Measurements from ENCODE around the gene SIT1.

SIT1 gene

DNA sequence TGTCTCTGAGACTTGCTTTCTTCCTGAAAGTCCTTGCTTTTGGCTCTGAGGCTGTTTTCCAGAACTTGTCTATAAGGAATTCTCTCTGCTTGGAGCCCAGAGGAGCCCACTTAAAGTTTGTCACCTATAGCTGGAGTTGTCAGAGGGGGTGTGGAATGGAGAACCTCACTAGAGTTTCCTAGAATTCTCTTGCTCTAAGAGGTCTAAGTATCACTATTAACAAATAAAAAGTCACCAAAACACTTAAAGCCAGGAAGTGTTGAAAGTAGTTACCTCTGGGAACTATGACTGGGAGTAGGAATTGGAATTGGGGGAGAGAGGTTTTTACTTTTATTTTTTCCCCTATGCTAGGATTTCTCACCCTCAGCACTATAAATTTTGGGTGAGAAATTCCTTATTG lies 15.0 kb downstream of the SIT1 start:
- Histone ChIP-seq H3K9me3 (ENCODE audit: control insufficient read depth, insufficient read depth, low read length) (no peaks in the 10 kb centered on the region), H3K27ac (ENCODE audit: low read depth, low read length) (no peak overlapping the region), H3K36me3 (ENCODE audit: control insufficient read depth, insufficient read depth, low read length) (no peaks in the 10 kb centered on the region), H3K27me3 (ENCODE audit: control insufficient read depth, insufficient read depth, low read length) (no peaks in the 10 kb centered on the region), H3K4me1 (ENCODE audit: control insufficient read depth, insufficient read depth, low read length) (no peaks in the 10 kb centered on the region), H3K9ac (ENCODE audit: low read depth, low read length) (no peak overlapping the region), H3K4me3 (ENCODE audit: low read depth, low read length) (no peak overlapping the region)

DNA sequence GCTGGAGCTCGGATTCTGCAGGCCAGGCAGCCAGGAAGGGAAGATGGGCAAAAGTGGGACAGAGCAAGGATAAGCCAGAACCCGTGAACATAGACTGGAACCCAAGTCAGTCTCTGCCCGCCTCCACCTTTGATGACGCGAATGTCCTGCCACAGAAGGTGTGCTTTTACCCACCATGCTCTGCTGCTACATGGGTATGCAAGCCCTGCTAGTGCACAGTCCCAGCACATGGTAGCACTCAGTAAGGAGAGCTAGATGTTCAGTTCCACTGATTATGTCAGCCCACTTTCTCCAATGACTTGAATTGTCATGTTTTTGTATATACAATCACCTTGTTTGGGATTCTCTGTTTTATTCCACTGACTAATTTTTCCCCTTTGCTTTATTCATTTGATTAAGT lies 21.1 kb downstream of the SIT1 start:
- H3K9ac ChIP-seq (ENCODE audit: low read depth, low read length) = no peak overlapping the region
- no peak overlapping the region for H3K4me3 ChIP-seq (ENCODE audit: low read depth, low read length)
- no peaks in the 10 kb centered on the region for H3K4me1 ChIP-seq (ENCODE audit: control insufficient read depth, insufficient read depth, low read length)
- H3K27ac ChIP-seq (ENCODE audit: low read depth, low read length) = no peak overlapping the region
- H3K27me3 ChIP-seq (ENCODE audit: control insufficient read depth, insufficient read depth, low read length) = no peaks in the 10 kb centered on the region
- H3K36me3 ChIP-seq (ENCODE audit: control insufficient read depth, insufficient read depth, low read length) = no peaks in the 10 kb centered on the region
- no peaks in the 10 kb centered on the region for H3K9me3 ChIP-seq (ENCODE audit: control insufficient read depth, insufficient read depth, low read length)

DNA sequence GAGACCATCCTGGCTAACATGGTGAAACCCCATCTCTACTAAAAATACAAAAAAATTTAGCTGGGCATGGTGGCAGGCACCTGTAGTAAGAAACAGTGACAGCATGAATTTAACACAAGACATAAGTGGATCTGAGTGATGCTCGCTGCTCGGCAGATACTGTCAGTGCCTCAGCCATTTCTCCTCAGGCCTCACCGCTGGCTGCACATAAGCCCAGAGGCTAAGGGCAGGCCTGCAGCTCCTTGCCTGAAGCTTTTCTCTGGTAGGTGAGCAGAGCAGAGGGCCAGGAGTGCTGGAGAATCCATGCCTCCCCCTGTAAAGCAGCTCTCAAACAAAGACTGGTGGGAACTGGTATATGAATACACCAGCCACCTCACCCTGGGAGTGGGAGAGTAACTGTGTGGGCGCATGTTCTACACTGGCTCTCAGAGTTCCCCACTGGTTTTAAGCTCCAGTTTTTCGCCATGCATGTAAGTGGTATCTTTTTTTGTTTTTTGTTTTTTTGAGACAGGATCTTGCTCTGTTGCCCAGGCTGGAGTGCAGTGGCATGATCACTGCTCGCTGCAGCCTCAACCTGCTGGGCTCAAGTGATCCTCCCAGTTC lies 22.2 kb downstream of the SIT1 start:
- H3K4me3 ChIP-seq (ENCODE audit: low read depth, low read length) = no peak overlapping the region
- no peaks in the 10 kb centered on the region for H3K27me3 ChIP-seq (ENCODE audit: control insufficient read depth, insufficient read depth, low read length)
- no peak overlapping the region for H3K9ac ChIP-seq (ENCODE audit: low read depth, low read length)
- H3K9me3 ChIP-seq (ENCODE audit: control insufficient read depth, insufficient read depth, low read length) = no peaks in the 10 kb centered on the region
- H3K27ac ChIP-seq (ENCODE audit: low read depth, low read length) = no peak overlapping the region
- H3K36me3 ChIP-seq (ENCODE audit: control insufficient read depth, insufficient read depth, low read length) = no peaks in the 10 kb centered on the region
- no peaks in the 10 kb centered on the region for H3K4me1 ChIP-seq (ENCODE audit: control insufficient read depth, insufficient read depth, low read length)

DNA sequence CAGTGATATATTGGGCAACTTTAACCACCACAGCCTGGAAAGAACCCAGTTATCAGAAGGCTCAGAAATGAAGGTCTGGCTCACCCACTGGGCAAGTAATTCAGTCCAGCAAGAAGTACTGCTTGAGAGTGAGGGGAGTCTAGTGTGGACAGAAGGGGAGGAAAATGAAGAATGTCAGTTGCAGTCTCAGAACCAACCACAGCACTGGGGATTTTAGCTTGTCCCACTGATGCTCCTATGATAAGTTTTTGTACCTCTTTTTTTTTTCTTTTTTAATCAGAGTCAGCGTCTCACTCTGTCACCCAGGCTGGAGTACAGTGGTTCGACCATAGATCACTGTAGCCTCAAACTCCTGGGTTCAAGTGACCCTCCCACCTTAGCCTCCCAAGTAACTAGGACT lies 23.2 kb downstream of the SIT1 start:
- Histone ChIP-seq H3K27me3 (ENCODE audit: control insufficient read depth, insufficient read depth, low read length) (no peaks in the 10 kb centered on the region), H3K36me3 (ENCODE audit: control insufficient read depth, insufficient read depth, low read length) (no peaks in the 10 kb centered on the region), H3K9me3 (ENCODE audit: control insufficient read depth, insufficient read depth, low read length) (no peaks in the 10 kb centered on the region), H3K4me1 (ENCODE audit: control insufficient read depth, insufficient read depth, low read length) (no peaks in the 10 kb centered on the region), H3K9ac (ENCODE audit: low read depth, low read length) (no peak overlapping the region), H3K27ac (ENCODE audit: low read depth, low read length) (no peak overlapping the region), H3K4me3 (ENCODE audit: low read depth, low read length) (no peak overlapping the region)

DNA sequence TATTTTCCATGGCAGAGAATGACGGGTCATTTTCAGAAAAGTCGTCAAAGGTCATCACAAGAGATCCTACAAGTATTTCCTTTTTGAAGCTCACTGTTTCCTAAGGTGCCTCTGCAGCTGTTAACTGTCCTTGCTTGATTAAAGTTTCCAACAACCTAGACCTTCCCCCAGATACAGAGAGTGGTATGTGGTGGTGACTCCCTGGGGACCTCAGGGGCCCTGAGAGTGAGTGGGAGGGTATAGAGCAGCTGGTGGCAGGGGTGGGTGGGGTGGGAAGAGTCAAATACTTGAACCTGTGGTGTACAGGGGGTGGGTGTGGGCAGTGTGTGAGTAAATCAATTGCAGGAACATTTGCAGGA lies 31.0 kb downstream of the SIT1 start:
- Histone ChIP-seq H3K9ac (ENCODE audit: low read depth, low read length) (no peak overlapping the region), H3K4me1 (ENCODE audit: control insufficient read depth, insufficient read depth, low read length) (peaks cover 3% of the 10 kb centered on the region; the same call in 1 of the 2 replicates), H3K9me3 (ENCODE audit: control insufficient read depth, insufficient read depth, low read length) (no peaks in the 10 kb centered on the region), H3K4me3 (ENCODE audit: low read depth, low read length) (no peak overlapping the region), H3K27ac (ENCODE audit: low read depth, low read length) (no peak overlapping the region), H3K27me3 (ENCODE audit: control insufficient read depth, insufficient read depth, low read length) (peaks cover 25% of the 10 kb centered on the region), H3K36me3 (ENCODE audit: control insufficient read depth, insufficient read depth, low read length) (no peaks in the 10 kb centered on the region)

DNA sequence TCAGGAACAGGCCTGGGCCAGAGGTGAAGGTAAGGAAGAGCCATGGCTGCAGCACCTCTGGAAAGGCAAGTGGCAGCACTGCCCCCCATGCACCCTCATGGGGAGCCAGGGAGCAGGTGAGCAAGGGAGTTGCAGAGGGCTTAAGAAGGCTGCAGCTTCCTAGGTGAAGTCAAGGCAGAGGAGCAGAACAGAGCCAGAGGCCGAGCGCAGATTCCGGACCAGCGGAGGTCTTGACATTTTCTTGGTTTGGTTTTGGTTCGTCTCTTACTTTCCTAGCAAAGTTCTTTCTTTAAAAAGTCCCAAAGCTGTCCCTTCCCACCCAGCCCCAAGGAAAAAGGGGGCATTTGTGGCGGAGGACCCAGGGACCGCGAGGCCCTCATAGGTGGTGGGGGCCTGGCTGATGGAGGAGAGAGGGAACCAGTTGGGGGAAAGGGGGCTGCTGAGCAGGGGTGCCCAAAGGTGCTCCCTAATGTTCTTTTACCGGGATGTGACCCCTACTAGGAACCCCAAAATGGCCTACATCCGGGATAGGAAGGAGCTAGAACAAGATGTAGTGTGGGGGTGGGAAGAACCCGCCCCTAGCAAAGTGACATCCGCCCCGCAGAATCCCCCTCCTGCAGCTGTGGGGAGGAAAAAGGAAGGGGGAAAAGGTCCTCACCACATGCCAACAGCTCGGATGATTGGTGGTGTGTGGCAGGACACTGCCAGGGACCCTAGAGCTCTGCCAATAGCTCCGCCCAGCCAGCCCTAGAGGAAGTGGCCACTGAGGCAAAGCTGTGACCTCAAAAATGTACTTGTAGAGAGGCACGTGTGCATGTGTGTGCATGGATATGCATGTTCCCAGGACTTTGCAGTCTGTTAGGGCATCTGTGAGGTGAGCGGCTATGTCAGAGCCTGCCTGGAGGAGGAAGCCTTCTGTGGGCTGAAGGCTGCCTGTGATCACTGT lies 31.6 kb downstream of the SIT1 start:
- peaks cover 25% of the 10 kb centered on the region for H3K27me3 ChIP-seq (ENCODE audit: control insufficient read depth, insufficient read depth, low read length)
- no peaks in the 10 kb centered on the region for H3K36me3 ChIP-seq (ENCODE audit: control insufficient read depth, insufficient read depth, low read length)
- no peaks in the 10 kb centered on the region for H3K9me3 ChIP-seq (ENCODE audit: control insufficient read depth, insufficient read depth, low read length)
- peaks cover 3% of the 10 kb centered on the region; the same call in 1 of the 2 replicates for H3K4me1 ChIP-seq (ENCODE audit: control insufficient read depth, insufficient read depth, low read length)
- H3K27ac ChIP-seq (ENCODE audit: low read depth, low read length) = no peak overlapping the region
- H3K4me3 ChIP-seq (ENCODE audit: low read depth, low read length) = no peak overlapping the region
- H3K9ac ChIP-seq (ENCODE audit: low read depth, low read length) = no peak overlapping the region

DNA sequence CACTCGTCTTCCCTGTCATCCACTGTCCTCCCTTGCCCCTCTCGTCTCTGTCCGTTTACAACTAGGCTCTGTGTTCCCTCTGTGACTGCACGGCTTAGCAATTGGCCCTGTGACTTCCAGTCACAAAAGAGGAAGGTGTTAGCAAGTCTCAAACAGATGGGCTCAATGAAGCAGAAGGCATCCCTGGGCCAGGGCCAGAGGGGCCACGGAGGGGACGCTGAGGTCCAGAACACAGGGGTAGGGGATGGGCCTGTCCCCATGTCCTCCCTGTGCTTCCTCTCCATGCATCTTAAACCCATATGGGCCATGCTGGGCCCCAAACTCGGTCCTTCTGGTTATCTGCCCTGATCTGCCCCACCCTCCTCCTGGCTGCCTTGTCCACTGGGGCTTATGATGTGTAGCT lies 32.4 kb downstream of the SIT1 start, which contains the start of gene CD72:
CD72 (minus strand) TSS at position 89 of the 403 bp plus-strand sequence. CDS start 110 bp downstream, outside the sequence.
- H3K4me3 ChIP-seq (ENCODE audit: low read depth, low read length) = peak within 1 kb of the TSS; percentile 69
- no peaks in the 10 kb centered on the region for H3K36me3 ChIP-seq (ENCODE audit: control insufficient read depth, insufficient read depth, low read length)
- peak within 1 kb of the TSS; percentile 40; the same call in 1 of the 2 replicates for H3K9ac ChIP-seq (ENCODE audit: low read depth, low read length)
- peaks cover 3% of the 10 kb centered on the region; the same call in 1 of the 2 replicates for H3K4me1 ChIP-seq (ENCODE audit: control insufficient read depth, insufficient read depth, low read length)
- no peak within 1 kb of the TSS for H3K27ac ChIP-seq (ENCODE audit: low read depth, low read length)
- peaks cover 25% of the 10 kb centered on the region for H3K27me3 ChIP-seq (ENCODE audit: control insufficient read depth, insufficient read depth, low read length)
- no peaks in the 10 kb centered on the region for H3K9me3 ChIP-seq (ENCODE audit: control insufficient read depth, insufficient read depth, low read length)

DNA sequence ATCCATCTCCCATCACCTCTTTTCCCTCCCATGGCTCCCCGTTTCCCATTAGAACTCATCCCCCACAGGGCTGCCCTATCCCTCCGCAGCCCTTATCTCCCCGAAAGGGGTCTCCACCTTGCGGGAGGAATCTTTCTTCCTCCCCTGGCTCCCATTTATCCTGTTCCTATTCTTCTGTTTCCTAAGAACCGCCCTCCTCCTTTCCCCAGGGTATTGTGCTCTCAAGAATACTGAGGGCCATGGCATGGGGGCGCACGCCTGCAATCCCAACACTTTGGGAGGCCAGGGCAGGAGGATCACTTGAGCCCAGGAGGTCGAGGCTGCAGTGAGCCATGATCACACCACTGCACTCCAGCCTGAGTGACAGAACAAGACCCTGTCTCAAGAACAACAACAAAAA lies 33.2 kb downstream of the SIT1 start:
- Histone ChIP-seq H3K4me1 (ENCODE audit: control insufficient read depth, insufficient read depth, low read length) (peaks cover 3% of the 10 kb centered on the region; the same call in 1 of the 2 replicates), H3K36me3 (ENCODE audit: control insufficient read depth, insufficient read depth, low read length) (no peaks in the 10 kb centered on the region), H3K4me3 (ENCODE audit: low read depth, low read length) (peak overlapping the region; percentile 69), H3K9ac (ENCODE audit: low read depth, low read length) (0 out of 2 replicates have a peak overlapping the region, but pooled peaks have one; percentile 40), H3K27ac (ENCODE audit: low read depth, low read length) (no peak overlapping the region), H3K9me3 (ENCODE audit: control insufficient read depth, insufficient read depth, low read length) (no peaks in the 10 kb centered on the region), H3K27me3 (ENCODE audit: control insufficient read depth, insufficient read depth, low read length) (peaks cover 25% of the 10 kb centered on the region)

DNA sequence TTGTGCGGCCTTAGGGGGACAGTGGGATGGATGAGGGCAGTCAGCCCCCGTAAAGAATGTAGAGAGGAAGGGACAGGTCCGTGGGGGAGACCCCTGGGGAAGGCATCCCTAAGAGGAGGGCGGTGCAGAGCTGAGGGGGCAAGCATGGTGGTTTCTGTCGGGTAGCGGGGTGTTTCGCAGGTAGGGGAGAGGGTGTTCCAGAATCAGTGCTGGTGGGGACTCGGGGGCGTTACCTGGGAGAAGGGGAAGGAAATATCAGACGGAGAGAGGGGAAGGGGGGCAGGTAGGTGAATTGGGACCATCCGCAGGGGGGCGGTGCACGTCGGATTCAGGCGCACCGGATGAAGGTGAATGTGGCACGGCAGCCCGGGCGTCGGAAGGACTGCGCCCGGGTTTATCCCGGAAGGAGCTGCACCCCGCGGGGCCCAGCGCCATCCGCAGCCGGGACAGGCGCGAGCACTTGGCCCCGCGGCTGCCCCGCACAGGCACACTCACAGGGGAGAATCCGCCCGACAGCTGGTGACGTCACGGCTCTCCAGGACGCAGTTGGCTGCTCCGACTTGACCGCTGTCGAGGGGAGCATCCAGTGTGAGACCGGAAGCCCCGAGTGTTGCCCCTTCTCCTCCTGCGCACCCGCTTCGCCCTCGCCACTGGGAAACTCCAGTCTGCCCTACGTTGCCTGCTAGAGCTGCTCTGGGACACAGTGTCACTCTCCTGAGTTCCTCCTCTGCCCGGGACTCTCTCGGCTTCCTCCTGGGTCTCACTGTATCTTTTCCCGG lies 33.9 kb downstream of the SIT1 start:
- no peaks in the 10 kb centered on the region for H3K36me3 ChIP-seq (ENCODE audit: control insufficient read depth, insufficient read depth, low read length)
- no peak overlapping the region for H3K27ac ChIP-seq (ENCODE audit: low read depth, low read length)
- peak overlapping the region; percentile 40; the same call in 1 of the 2 replicates for H3K9ac ChIP-seq (ENCODE audit: low read depth, low read length)
- peaks cover 3% of the 10 kb centered on the region; the same call in 1 of the 2 replicates for H3K4me1 ChIP-seq (ENCODE audit: control insufficient read depth, insufficient read depth, low read length)
- H3K9me3 ChIP-seq (ENCODE audit: control insufficient read depth, insufficient read depth, low read length) = no peaks in the 10 kb centered on the region
- H3K4me3 ChIP-seq (ENCODE audit: low read depth, low read length) = peak overlapping the region; percentile 69
- H3K27me3 ChIP-seq (ENCODE audit: control insufficient read depth, insufficient read depth, low read length) = peaks cover 25% of the 10 kb centered on the region

DNA sequence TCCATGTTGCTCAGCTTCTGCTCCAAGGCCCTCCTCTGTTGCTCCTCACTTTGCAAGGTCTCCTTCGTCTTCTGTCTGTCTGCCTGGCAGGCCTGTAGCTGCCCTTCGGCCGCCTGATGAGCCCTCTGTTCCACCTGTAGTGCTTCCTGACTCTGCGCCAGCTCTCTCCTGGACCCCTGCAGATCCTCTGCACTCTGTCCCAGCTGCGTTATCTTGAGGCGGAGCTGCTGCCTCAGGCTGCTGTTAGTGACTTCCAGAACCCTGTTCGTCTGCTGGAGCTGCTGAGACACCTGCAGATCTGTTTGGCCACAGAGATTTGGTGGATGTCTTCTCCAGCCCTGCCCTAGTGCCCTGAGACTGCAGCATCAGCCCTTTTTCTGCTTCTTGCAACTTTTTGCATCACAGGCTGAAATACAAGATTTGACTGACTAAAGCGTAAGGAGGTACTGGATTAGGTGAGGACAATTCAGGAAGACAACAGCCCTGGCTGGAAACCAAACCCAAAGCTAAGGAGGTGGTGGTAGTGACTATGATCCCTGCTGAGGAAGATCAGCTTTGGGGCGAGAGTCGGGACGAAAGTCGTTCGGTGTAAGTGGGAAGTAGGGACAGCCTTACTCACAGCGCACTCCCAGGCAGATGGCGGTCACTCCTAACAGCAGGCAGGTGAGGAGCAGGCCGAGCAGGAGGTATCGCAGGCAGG lies 34.6 kb downstream of the SIT1 start:
- H3K36me3 ChIP-seq (ENCODE audit: control insufficient read depth, insufficient read depth, low read length) = no peaks in the 10 kb centered on the region
- H3K9me3 ChIP-seq (ENCODE audit: control insufficient read depth, insufficient read depth, low read length) = no peaks in the 10 kb centered on the region
- H3K4me3 ChIP-seq (ENCODE audit: low read depth, low read length) = peak overlapping the region; percentile 69
- H3K27me3 ChIP-seq (ENCODE audit: control insufficient read depth, insufficient read depth, low read length) = peaks cover 25% of the 10 kb centered on the region
- H3K4me1 ChIP-seq (ENCODE audit: control insufficient read depth, insufficient read depth, low read length) = peaks cover 3% of the 10 kb centered on the region; the same call in 1 of the 2 replicates
- H3K9ac ChIP-seq (ENCODE audit: low read depth, low read length) = no peak overlapping the region
- H3K27ac ChIP-seq (ENCODE audit: low read depth, low read length) = no peak overlapping the region
